ENCODE results near the gene CTR9. TPM values are rescaled to one million over a fixed set of nuclear protein-coding genes. Genes with fewer than 3 reads are reported as not detected.
A peak's percentile ranks its signal among the peaks of the same experiment; 100 is the strongest.

Gene CTR9
- total RNA-seq (2014; rRNA removed): 20.5 and 25.1 TPM in 2 replicates
- 14.2 TPM for polyA plus RNA-seq (2012)

GRCh38 chr11:10750838-10751580, at the start of gene CTR9:
CTR9 (plus strand) TSS chr11:10751246; CDS start chr11:10751413, 167 bp downstream.
- peak; percentile 91 for DNase-seq (ENCODE audit: low read depth)

- peak; percentile 57 for DNase-seq (ENCODE audit: low read depth)
These were observed 49.1 kb upstream of the CTR9 start for GRCh38 chr11:10701982-10702381.

DNA sequence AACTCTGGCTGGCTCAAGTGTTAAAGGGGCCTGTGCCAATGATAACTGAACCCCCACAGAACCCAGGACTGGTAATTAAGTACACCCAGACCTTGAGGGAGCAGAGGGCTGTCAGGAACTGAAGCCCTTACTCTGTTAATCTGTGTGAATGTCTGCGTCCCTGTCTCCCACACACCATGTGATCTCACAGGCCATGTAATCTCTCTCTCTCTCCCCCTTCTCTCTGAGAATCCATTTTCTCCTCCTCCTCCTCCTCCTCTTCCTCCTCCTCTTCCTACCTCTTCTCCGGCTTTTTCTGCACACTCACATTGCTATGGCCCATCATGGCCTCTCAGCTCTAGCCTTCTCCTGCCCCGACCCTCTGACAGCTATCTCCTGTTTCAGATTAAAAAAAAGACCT, 42.9 kb upstream of the CTR9 start:
- no peak for DNase-seq (ENCODE audit: low read depth)

DNA sequence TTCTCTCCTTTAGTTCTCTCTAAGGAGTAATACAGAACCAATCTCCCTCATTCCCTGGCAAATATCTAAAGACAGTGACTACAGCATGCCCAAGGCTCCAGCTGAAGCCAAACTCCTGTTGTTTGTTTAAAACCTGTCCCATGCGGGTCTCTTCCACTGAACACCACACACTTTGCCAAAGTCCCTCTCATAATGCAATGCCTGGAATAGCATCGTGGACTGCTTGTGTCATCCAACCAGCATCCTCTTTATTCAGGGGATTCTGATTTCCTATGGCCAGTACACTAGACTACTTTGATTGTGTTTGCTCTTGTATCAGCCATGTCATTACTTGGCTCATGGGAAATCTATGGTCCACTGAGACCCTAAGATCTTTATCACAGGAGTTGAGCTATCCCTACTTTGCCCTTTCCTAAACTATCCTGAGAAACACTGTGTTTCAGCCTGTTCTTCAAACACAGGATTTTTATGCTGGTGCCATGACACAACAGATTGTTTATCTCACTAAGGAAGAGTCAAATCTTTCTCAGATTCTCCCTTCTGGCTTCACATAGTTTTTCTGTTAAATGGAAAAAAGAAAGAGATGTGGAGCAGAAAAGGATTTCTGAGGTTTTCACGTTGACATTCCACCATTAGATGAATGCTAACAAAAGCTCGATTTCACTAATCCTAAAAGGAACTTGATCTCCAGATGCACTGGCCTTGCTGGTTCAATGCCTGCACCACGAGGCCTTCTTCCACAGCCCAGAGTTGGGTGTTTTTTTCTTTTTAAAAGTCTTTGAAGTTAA, 41.6 kb upstream of the CTR9 start:
- DNase-seq (ENCODE audit: low read depth): no peak

DNA sequence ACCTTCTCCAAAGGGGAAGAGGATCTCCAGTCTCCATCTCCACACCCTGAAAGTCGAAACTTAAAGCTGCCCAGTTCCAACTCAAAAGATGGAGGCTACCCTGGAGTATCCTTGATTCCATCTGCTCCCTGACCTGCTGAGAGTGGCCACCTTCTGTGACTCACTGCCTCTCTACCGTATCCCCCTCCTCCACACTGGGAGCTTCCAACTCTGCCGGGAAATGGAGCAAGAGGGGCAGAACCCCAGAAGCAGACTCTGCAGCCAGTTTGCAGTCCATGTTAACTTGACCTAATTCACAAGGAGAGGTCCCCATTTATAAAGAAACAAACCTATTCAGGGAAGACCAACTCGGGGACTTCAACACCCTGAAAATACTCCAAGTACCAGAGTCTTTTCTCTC, 35.5 kb upstream of the CTR9 start:
- DNase-seq (ENCODE audit: low read depth): no peak

DNA sequence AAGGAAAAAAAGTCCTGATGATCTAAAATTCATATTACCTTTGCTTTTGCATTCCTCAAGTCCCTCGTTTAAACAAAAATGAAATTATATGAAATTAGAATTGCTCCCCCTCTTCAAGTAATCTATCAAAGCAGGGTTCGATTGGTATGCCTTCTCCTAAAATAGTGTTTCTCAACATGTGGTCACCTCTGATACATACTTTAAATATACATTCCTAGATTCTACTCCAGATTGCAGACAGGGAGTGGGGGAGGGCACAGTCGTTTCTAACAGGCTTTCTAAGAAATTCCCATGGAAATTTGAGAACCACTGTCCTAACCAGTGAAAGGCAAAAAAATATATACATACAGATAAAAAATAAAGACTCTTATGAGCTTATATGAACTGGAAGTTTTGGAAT, 34.9 kb upstream of the CTR9 start:
- DNase-seq (ENCODE audit: low read depth): no peak

GRCh38 chr11:10716543-10717259, 34.3 kb upstream of the CTR9 start:
- no peak for DNase-seq (ENCODE audit: low read depth)

DNA sequence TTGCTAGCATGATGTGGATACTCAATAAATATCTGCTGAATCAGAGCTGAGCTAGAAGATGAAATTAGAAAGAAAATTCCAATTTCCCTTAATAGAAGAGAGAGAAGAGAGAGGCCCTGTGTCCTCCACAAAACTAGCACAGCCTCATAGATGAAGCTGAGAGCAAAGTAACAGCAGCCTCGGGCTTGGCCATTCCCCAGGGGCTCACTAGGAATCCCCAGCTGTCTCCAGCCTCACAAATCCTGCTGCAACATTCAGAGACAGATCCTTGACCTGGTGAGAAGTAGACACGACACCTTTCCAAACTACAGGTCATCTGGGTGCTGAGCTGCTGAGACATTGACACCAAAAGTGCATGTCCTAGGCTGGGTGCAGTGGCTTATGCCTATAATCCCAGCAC, 31.4 kb upstream of the CTR9 start:
- no peak for DNase-seq (ENCODE audit: low read depth)

DNA sequence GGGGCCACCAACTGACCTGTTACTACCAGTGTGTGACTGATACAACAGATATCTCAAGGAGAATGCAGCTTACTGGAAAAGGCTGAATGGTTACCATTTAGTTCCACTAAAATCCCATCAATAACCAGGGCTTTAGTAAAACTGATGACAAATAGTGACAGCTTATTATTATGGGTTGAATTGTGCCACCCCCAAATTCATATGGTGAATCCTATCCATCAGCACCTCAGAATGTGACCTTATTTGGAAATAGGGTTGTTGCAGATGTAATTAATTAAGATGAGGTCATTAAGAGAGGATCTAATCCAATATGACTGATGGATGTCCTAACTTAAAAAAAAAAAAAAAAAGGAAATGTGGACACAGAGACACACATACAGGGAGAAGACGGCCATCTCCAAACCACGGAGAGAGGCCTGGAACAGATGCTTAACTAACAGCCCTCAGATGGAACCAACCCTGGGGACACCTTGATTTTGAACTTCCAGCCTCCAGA, 30.1 kb upstream of the CTR9 start:
- no peak for DNase-seq (ENCODE audit: low read depth)

DNA sequence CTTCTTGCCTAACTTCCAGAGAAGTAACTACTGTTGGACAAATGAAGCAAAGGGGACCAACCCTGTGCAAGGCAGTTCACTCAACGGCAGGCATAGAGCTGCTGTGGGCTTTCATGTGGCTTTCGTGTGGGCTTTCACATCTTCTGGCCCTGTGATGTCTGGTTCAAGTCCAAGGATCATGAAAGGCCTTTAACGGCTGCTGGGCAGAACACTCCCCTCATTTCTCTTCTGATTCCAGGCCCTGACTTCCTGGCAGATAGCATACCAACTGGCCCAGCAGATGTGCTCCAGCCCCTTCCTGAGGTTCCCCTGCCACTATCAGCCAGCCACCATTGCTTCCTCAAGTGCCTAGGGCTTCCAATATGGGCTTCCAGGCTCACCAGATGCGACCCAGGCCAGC, 28.7 kb upstream of the CTR9 start:
- DNase-seq (ENCODE audit: low read depth): no peak

DNA sequence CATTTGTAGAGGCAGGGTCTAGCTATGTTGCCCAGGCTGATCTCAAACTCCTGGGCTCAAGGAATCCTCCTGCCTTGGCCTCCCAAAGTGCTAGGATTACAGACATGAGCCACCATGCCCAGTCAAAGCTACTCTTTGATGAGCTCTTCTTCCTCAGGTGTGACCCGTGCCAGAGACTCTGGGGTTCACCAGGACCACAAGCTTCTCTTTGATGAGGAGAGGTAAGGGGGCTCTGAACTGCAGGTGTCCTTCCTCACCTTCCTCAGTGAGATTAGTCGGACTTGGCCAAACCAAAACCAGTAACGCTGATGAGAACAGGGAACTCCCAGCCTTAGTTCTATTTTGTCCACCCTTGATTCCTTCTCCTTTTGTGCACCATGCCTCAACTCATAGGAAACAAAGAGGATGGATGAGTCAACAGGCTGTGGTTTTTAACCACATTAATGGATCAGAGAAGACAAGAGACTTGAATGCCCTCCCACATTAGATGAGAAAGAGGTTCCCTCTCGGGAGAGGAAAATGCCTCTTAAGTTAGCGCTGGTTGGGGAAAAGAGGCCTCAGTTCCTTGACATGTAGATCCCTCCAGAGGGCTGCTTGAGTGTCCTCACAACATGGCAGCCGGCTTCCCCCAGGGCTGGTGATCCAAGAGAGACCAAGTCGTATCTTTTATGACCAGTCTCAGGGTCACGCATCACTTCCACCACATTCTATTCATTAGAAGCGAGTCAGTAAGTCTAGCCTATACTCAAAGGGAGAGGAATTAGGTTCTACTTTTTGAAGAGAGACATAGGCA, 25.7 kb upstream of the CTR9 start:
- peak; percentile 86 for DNase-seq (ENCODE audit: low read depth)

DNA sequence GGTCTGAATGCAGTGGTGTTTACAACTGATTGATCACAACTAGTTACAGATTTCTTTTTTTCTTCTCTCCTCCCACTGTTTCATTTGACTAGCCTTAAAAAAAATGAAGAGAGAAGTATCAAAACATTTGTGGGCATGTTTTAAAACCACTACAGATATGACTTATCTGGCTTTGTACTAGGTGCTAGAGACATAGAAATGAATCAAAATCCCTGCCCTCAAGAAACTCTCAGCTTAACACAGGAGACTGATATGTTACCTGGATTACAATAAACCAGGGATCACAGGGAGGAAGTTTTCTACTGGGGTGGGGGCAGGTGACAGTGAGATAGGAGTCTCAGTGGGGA, 25.2 kb upstream of the CTR9 start:
- no peak for DNase-seq (ENCODE audit: low read depth)

GRCh38 chr11:10727146-10727851, 23.7 kb upstream of the CTR9 start:
- DNase-seq (ENCODE audit: low read depth): no peak

GRCh38 chr11:10728154-10728553, 22.9 kb upstream of the CTR9 start:
- no peak for DNase-seq (ENCODE audit: low read depth)

DNA sequence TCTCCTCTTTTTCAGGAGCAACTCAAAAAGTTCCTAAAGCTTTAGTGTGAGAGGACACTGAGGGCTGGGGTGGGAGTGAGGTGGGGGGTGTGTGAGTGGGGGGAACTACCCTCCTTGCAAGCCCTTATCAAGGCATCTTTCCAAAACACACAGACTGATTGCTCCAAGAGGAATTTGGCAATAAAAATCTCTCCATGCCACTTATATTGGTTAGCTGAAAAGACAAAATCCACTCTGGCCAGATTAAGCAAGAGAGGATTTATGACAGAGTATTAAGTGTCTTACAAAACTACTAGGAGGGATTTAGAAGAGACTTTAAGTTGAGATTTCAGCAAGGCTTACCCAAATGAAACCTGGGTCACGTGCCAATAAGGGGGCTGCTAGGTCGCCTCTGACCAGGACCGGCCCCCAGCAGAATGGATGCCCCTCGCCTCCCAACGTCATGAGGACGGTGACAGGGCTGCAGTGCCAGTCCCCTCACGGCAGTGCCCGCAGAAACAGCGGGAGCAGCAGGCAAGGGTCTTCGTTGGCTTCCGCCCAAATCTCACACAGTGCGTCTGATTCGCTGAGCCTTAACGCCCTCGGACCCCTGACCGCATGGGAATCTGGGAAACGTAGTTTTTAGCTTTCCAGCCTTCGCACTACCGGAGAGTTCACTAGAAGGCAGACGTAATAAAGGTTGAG, 22.1 kb upstream of the CTR9 start:
- no peak for DNase-seq (ENCODE audit: low read depth)

GRCh38 chr11:10730151-10730550, 20.9 kb upstream of the CTR9 start:
- DNase-seq (ENCODE audit: low read depth): no peak

DNA sequence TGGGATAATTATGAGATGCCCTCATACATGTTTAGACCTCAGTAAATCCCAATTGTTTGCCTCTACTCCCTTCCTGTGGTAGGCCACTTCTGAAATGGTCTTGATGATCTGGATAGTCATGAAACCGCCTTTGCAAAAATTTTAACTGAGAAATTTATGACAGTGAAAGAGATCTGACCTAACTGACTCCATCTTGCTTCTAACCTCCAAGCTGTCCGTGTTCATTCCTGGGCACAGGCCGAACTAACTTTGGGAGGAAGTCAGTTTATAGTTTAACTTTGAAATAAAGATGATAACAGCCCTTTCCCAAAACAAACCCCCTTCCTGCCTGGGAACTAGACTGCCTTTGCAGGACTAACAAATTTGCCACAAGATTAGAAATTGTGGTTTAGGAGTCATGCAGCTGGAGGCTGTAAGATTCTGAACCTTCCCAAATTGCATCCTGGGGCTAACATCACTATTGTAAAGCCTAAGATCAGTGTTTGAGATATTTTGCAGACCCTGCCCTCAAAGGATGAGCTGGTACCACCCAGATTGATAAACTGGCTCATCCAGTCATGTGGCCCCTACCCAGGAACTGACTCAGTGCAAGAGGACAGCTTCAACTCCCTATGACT, 19.9 kb upstream of the CTR9 start:
- no peak for DNase-seq (ENCODE audit: low read depth)

- DNase-seq (ENCODE audit: low read depth): peak; percentile 95
These were observed 15.3 kb upstream of the CTR9 start for GRCh38 chr11:10735481-10736475.

Data from LHCN-M2 (cell line).